GM21390 (cell line): Measurements from ENCODE around the gene AGBL3.
"Not testable (repeated sequence)": the region's sequence is repeated elsewhere in the genome, so short reads cannot be mapped to it uniquely, and the experiment has no call there.

Experiments
- ATAC-seq: cut with Tn5 transposase; IDR thresholded peaks from one replicate; pipeline ENCODE4 v1.9.1; 2021; ENCODE audit not compliant: unreplicated experiment

AGBL3 gene

DNA sequence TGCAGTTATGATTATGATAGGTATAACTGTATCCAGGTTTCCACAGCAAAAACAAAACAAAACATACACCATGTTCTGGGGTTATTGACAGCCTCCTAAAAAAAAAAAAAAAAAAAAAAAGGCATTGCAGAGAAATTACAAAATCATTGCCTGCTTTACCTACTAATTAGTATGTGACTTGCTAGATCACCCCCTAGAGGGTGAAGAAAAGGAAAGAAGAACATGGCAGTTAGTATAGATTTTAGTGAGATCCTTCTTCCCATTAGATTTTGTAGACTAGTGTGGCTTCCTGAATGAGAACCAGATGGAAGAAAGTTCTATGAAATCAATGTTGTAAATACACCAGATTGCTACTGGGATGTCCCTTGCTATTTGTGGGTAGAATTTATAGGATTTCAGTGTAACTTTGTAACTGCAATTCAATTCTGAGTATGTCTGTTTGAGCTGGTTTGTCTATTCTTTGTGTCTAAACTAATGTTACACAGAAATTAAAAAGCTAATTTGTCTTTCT, 24.0 kb upstream of the AGBL3 start:
- ATAC-seq = no peak

GRCh38 chr7:134963036-134963435, 23.3 kb upstream of the AGBL3 start:
- ATAC-seq = no peak

GRCh38 chr7:134966691-134967090, 19.6 kb upstream of the AGBL3 start:
- no peak for ATAC-seq

DNA sequence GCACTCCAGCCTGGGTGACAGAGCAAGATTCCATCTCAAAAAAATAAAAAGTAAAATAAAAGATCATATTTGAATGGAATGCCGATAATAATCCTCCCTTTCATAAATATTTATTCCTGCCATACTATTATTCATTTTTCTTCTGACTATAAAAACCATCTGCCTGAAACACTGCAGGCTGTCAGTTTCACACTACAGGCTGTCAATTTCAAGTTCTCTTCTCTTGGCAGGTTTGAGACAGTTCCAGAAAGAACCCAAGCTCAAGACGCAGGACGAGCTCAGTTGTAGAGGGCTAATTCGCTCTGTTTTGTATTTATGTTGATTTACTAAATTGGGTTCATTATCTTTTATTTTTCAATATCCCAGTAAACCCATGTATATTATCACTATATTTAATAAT, 18.2 kb upstream of the AGBL3 start:
- ATAC-seq = no peak

GRCh38 chr7:134981645-134982044, 4.7 kb upstream of the AGBL3 start:
- not testable (repeated sequence) for ATAC-seq

GRCh38 chr7:134985894-134986362, 380 bp upstream of the AGBL3 start:
- ATAC-seq = peak; percentile 44

GRCh38 chr7:134988161-134988560, 1.9 kb downstream of the AGBL3 start:
- no peak for ATAC-seq

GRCh38 chr7:134991469-134992339, 5.4 kb downstream of the AGBL3 start:
- ATAC-seq = no peak

- peak; percentile 73 for ATAC-seq
These were observed 6.4 kb downstream of the AGBL3 start for GRCh38 chr7:134992626-134993179.

DNA sequence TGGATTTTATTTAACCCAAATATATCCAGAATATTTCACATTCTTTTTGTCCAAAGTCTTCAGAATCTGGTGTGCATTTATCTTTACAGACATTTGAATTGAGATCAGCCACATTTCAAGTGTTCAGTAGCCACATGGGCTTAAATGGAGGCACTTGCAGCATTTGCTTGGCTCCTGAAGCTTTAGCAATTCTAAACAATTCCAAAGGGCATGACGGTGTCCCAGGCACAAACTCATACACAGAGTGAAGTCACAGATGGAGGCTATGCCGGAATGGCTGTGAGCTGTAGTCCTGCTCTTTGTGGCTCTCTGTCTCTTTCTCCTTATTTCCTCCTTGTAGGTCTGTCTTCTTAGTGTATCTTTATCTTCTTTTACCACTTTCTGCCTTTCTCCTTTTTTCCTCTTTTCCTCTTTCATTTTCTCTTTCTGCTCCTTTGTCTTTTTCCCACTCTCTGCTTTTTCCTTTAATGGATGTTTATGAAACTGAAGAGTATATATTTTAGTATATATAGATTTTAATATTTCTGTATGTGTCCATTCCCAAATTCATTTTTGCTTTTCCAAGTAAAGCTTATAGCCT, 7.7 kb downstream of the AGBL3 start:
- no peak for ATAC-seq

- ATAC-seq = peak; percentile 34
These were observed 9.2 kb downstream of the AGBL3 start for GRCh38 chr7:134995239-134996096.

DNA sequence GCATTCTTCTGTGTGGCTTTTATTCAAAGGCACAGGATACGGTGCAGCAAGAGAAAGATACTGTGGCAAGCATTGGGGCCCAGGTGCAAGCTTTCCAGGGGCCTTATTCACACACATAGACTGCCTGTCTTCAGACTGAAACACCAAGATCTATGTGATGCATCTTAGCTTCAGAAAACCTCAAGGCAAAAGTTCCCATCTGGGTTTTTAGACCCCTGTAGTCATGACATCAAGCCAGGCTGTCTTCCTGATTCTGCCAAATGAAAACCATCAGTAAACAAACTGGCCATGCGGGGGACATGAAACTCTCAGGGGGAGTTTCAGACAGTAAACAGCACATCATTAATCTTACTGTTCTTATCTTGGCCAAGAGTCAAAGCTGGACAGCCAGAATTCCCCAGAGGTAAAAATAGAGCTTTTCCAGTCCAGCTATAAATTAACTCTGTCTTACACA, 9.8 kb downstream of the AGBL3 start:
- ATAC-seq = peak; percentile 48

DNA sequence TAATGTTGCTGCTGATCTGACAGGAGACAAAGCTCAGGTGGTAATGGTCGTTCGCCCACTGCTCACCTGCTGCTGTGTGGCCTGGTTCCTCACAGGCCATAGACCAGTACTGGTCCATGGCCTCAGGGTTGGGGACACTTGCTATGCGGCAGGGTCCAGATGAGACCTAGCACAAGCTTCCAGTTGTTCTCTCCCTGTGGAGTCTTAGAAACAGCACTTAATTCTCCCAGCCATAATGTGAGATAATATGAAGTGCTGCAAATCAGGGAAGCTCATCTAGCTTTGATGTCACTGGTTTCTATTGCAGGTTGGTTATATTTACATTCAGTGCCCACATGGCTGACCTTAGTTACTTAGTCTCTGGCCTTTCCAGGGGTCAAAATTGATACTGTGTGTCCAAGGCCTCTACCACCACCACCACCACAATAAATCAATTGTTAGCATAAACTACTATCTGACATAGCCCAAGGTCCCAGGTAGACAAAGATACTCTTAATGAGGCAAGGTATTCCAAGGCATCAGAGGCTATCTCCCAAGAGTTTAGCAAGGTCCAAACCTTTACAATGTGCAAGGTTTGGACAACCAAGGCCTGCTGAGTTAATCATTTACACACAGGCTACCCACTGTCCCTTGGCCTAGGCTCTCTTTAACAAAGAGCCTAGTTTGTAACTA, 11.0 kb downstream of the AGBL3 start:
- ATAC-seq = no peak

DNA sequence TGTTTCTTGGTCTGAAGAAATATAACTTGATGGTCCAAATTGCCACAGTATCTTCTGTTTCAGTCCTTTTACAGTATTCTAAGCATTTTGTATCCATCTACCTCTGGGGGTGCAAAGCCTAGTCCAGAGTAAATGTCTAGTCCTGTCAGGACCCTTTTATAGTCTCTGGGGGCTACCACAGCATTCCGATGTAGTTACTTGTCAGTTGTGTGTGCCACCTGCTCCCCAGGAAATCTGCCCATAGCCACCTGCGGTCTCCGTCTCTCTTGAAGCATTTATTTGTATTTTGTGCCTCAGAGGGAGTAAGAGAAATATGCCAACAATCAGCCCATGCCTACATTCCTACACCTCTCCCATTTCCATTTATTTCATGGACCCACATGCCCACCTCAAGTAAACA, 12.8 kb downstream of the AGBL3 start:
- no peak for ATAC-seq

GRCh38 chr7:135001390-135002165, 15.3 kb downstream of the AGBL3 start:
- ATAC-seq = no peak

GRCh38 chr7:135012229-135012628, 25.9 kb downstream of the AGBL3 start:
- ATAC-seq = no peak

DNA sequence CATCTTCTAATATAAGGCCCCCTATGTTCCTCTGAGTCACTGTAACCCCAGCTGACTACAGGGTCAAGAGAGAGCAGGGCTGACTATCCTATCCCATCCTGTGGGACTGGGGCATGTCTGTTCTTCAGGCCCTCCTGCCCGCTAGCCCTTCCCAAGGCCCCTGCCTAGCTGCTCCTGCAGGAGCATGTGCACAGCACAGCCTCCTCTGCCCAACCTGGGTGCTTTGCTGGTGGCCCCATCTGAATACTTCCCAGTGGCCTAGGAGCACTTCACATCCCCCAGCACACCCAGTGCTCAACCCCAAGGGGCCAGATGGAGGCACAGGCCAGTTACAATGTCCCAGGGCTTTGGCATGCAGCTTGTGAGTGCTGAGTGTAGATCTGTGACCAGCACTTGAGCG, 37.3 kb downstream of the AGBL3 start:
- no peak for ATAC-seq

GRCh38 chr7:135035252-135035651, 48.9 kb downstream of the AGBL3 start:
- no peak for ATAC-seq

GRCh38 chr7:135067017-135067416, 80.7 kb downstream of the AGBL3 start:
- ATAC-seq = not testable (repeated sequence)

DNA sequence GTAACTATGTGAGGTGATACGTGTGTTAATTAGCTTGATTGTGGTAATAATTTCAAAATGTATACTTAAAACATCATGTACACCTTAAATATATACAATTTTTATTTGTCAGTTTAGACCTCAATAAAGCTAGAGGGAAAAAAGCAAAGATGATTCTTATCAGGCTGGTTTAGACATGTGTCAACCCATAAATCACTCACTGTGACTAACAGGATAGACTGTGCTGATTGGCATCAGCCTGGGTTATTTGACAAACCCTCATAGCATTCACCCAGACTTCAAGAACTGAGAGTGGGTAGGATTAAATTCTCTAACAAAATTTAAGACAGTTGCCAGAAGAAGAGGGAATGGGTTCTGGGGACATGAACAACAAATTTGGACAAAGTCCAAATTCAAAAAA, 87.8 kb downstream of the AGBL3 start:
- ATAC-seq = no peak
